Measurements from ENCODE around the gene DRAM1. TPM values are rescaled to one million over a fixed set of nuclear protein-coding genes. Genes with fewer than 3 reads are reported as not detected.

DRAM1 gene
- total and polyA plus RNA-seq, 3 donors from 2014 or later = 4.4 to 13.1 (median 4.5) TPM

DNA sequence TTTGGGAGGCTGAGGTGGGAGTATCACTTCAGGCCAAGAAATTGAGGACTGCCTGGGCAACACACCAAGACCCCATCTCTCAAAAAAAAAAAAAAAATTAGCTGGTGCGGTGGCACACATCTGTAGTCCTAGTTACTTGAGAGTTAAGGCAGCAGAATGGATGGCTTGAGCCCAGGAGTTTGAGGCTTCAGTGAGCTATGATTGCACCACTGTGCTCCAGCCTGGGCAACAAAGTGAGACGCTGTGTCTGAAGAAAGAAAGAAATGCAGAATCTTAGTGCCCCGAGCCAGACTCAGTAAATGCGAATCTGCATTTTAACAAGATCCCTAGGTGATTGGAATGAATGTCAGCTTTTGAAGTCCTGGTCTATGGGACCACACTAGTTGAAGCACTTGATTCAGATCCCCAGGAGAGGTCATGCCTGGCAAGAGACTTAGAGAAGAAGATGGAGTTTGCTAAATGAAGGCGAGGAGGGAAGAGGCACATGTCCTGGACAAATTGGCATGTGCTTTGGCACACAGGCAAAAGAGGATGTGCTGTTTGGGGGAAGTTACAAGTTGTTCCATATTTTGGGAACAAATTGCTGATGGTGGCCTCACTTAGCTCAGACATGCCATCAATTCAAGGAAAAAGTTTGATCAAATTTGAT, 56.6 kb downstream of the DRAM1 start:
- Histone ChIP-seq H3K4me1 (peaks cover 4% of the 10 kb centered on the region), H3K36me3 (ENCODE audit: low read depth, missing control alignments) (no peaks in the 10 kb centered on the region), H3K9me3 (no peaks in the 10 kb centered on the region), H3K27ac (peak overlapping the region in 1 of 2 donors; percentile 33), H3K27me3 (no peaks in the 10 kb centered on the region), H3K4me3 (no peak overlapping the region)
- no peak for TF ChIP-seq POLR2A (IDR thresholded peaks at IDR 0.05)
- TF ChIP-seq, protein P1, sequence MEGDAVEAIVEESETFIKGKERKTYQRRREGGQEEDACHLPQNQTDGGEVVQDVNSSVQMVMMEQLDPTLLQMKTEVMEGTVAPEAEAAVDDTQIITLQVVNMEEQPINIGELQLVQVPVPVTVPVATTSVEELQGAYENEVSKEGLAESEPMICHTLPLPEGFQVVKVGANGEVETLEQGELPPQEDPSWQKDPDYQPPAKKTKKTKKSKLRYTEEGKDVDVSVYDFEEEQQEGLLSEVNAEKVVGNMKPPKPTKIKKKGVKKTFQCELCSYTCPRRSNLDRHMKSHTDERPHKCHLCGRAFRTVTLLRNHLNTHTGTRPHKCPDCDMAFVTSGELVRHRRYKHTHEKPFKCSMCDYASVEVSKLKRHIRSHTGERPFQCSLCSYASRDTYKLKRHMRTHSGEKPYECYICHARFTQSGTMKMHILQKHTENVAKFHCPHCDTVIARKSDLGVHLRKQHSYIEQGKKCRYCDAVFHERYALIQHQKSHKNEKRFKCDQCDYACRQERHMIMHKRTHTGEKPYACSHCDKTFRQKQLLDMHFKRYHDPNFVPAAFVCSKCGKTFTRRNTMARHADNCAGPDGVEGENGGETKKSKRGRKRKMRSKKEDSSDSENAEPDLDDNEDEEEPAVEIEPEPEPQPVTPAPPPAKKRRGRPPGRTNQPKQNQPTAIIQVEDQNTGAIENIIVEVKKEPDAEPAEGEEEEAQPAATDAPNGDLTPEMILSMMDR (IDR thresholded peaks at IDR 0.05) = no peak
- intact Hi-C loops (cut with DNase I; ENCODE audit: low total_unique reads) = no loop called here
- peak; percentile 20 for DNase-seq
- 65 to 66% methylated on average over 5 of the region's 5 CpGs for WGBS, 2 donors

DNA sequence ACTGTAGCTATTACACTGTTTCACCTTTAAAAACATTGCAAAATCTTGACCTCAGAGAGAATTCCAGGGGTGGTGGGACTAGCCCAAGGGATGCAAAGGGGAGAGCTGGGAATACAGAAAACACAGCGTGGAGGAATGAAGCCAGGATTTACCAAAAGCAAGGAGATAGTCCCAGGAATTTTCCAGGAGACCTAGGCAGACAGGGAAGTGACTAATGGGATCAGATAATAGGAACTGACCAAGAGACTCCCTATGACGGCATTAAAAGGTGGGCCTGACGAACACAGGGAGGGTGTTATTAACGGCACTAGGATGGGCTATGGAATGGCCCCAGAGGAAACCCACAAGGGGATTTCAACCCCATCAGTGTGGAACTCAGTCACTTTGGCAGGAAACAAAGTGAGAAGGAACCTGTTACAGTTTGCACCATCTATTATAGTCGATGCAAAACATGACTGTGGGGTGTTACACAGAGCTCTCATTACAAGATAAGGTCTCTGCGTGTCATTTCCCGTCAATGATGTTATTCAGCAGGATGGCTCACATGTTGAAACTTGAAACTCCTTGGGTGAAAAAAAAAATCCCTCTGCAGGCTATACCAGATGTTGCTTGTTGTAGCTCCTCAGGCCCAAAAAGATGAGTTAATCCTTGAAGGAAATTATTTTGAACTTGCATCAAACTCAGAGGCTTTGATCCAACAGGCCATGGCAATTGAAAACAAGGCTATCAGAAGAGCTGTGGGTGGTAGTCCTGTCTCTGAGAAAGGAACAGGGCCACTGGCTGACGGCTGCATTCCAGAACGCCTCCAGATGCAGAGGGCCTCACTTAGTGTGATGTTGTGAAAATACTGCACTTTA, 58.7 kb downstream of the DRAM1 start:
- peak; percentile 67 for DNase-seq
- Histone ChIP-seq H3K36me3 (ENCODE audit: low read depth, missing control alignments) (no peaks in the 10 kb centered on the region), H3K27me3 (no peaks in the 10 kb centered on the region), H3K27ac (peak overlapping the region; percentile 56 to 72), H3K4me3 (no peak overlapping the region), H3K9me3 (no peaks in the 10 kb centered on the region), H3K4me1 (peaks cover 11% of the 10 kb centered on the region)
- 37 to 41% methylated on average over 9 of the region's 9 CpGs for WGBS, 2 donors
- TF ChIP-seq POLR2A (IDR thresholded peaks at IDR 0.05) = no peak
- TF ChIP-seq, protein P1 (IDR thresholded peaks at IDR 0.05) = no peak
- intact Hi-C loops (cut with DNase I; ENCODE audit: low total_unique reads) = no loop called here

DNA sequence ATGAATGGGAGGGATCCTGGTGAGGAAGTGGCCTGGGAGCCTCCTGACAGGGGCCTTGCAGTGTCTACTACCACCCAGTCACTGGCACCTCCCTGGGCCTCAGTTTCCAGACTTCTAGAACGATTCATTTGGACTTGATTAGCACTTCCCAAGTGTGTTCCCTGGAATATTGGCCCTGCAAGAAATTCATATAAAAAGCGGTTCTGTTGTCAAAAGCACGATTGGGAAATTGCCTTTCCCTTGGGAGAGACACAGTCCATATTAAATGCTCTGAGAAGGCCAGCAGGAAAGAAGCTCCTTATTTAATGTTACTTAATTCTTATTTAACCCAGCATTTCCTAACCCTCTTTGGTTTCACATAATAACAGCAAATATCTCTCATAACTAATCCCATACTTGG, 61.9 kb downstream of the DRAM1 start:
- H3K9me3 ChIP-seq = no peaks in the 10 kb centered on the region
- DNase-seq = no peak
- WGBS, 2 donors = 57 to 67% methylated on average over 3 of the region's 3 CpGs
- peaks cover 12% of the 10 kb centered on the region for H3K4me1 ChIP-seq
- no peak overlapping the region for H3K4me3 ChIP-seq
- intact Hi-C loops (cut with DNase I; ENCODE audit: low total_unique reads) = no loop called here
- H3K27ac ChIP-seq = peak overlapping the region; percentile 0 to 6
- H3K36me3 ChIP-seq (ENCODE audit: low read depth, missing control alignments) = no peaks in the 10 kb centered on the region
- no peak for TF ChIP-seq POLR2A (IDR thresholded peaks at IDR 0.05)
- TF ChIP-seq, protein P1 (IDR thresholded peaks at IDR 0.05) = no peak
- H3K27me3 ChIP-seq = no peaks in the 10 kb centered on the region

DNA sequence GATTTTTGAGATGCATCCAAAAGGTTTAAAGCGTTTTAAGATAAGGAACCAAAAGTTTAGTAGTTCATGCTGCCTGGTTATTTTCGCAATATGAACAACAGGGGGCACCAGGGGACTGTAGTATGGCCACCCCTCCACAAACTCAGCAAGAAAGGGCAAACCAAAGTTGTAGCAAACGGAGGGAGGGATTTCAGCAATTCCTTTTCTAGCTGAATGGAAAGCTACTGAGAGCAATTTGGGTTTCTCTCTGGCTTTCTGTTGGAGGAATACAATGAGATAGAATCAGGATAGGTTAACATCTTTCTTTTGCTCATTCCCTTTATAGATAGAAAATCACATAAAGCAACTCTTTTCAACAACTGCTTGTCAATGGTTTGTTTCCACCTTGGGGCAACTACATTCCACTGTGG, 62.5 kb downstream of the DRAM1 start:
- H3K4me1 ChIP-seq = peaks cover 12% of the 10 kb centered on the region
- DNase-seq = peak; percentile 82
- H3K4me3 ChIP-seq = no peak overlapping the region
- no peaks in the 10 kb centered on the region for H3K9me3 ChIP-seq
- H3K36me3 ChIP-seq (ENCODE audit: low read depth, missing control alignments) = no peaks in the 10 kb centered on the region
- no peaks in the 10 kb centered on the region for H3K27me3 ChIP-seq
- WGBS, 2 donors = 15 to 30% methylated on average over 3 of the region's 3 CpGs
- TF ChIP-seq POLR2A (IDR thresholded peaks at IDR 0.05) = no peak
- TF ChIP-seq, protein P1 (IDR thresholded peaks at IDR 0.05) = peak; percentile 57 to 69 (median 66)
- intact Hi-C loops (cut with DNase I; ENCODE audit: low total_unique reads) = no loop called here
- H3K27ac ChIP-seq = peak overlapping the region in 1 of 2 donors; percentile 0
